Glutamatergic neuron (in vitro differentiated cells): ENCODE results near the gene SLC22A31. TPM values are rescaled to one million over a fixed set of nuclear protein-coding genes. Genes with fewer than 3 reads are reported as not detected.
"Not testable (repeated sequence)": the region's sequence is repeated elsewhere in the genome, so short reads cannot be mapped to it uniquely, and the experiment has no call there.

Experiments
- DNase-seq: peaks from one replicate; pipeline ENCODE4 v3.0.0; 2022
- H3K27ac Mint-ChIP-seq: one replicate; pipeline ENCODE4 v1.8.0; 2020; ENCODE audit warnings: mild to moderate bottlenecking, mixed read lengths, inconsistent platforms; ENCODE audit not compliant: unreplicated experiment
- H3K27me3 Mint-ChIP-seq: one replicate; pipeline ENCODE4 v1.8.0; 2020; ENCODE audit warnings: mild to moderate bottlenecking, moderate library complexity, mixed read lengths, inconsistent platforms; ENCODE audit not compliant: unreplicated experiment
- H3K36me3 Mint-ChIP-seq: one replicate; pipeline ENCODE4 v1.8.0; 2020; ENCODE audit warnings: mild to moderate bottlenecking, mixed read lengths, inconsistent platforms; ENCODE audit not compliant: unreplicated experiment
- H3K4me1 Mint-ChIP-seq: one replicate; pipeline ENCODE4 v1.8.0; 2020; ENCODE audit warnings: mild to moderate bottlenecking, low read depth, mixed read lengths, inconsistent platforms; ENCODE audit not compliant: unreplicated experiment
- H3K4me3 Mint-ChIP-seq: one replicate; pipeline ENCODE4 v1.8.0; 2020; ENCODE audit warnings: mild to moderate bottlenecking, mixed read lengths, inconsistent platforms; ENCODE audit not compliant: unreplicated experiment
- H3K9me3 Mint-ChIP-seq: one replicate; pipeline ENCODE4 v1.8.0; 2020; ENCODE audit warnings: mild to moderate bottlenecking, moderate library complexity, mixed read lengths, inconsistent platforms; ENCODE audit not compliant: unreplicated experiment
- CTCF ChIP-seq: fragments of 200-600 bp; sonication (generic); IDR thresholded peaks from one replicate; pipeline ENCODE4 v1.5.0; 2021; ENCODE audit not compliant: partially characterized antibody, unreplicated experiment
- long read RNA-seq: library from polyadenylated mRNA; unstranded; transcript quantifications from one replicate; pipeline ENCODE4 v2.0.0, GENCODE V29; 2020; ENCODE audit not compliant: unreplicated experiment
- total RNA-seq: library from RNA; stranded (reverse); fragmentation: NEBNext Ultra II Directional; extraction: Animal tissue kit (Norgen Biotek cat#: 25700); gene quantifications from one replicate; pipeline ENCODE4 v1.2.1, GENCODE V29; 2021; ENCODE audit not compliant: unreplicated experiment

The SLC22A31 gene
- 3.9 TPM for total RNA-seq
- long read RNA-seq, partial matches to known transcripts: 0 of 1 reads
- long read RNA-seq, other reads (novel, unspliced or antisense): 1 of 1 reads

- peak; percentile 34 for DNase-seq
- Mint-ChIP-seq H3K27me3 (peaks cover 20% of the 10 kb centered on the region), H3K27ac (no peak within 1 kb of the TSS), H3K4me3 (peak within 1 kb of the TSS; percentile 28), H3K9me3 (peaks cover 11% of the 10 kb centered on the region), H3K36me3 (peaks cover 12% of the 10 kb centered on the region), H3K4me1 (no peaks in the 10 kb centered on the region)
- no peak for TF ChIP-seq CTCF
Observed at GRCh38 chr16:89200124-89200849, at the start of gene SLC22A31. Gene SLC22A31, minus strand, starts transcription at chr16:89200537. Its CDS starts 36 bp downstream, at chr16:89200501.

- peaks cover 13% of the 10 kb centered on the region for H3K9me3 Mint-ChIP-seq
- H3K27ac Mint-ChIP-seq: no peak overlapping the region
- DNase-seq: no peak
- H3K27me3 Mint-ChIP-seq: peaks cover 7% of the 10 kb centered on the region
- H3K4me3 Mint-ChIP-seq: peak overlapping the region; percentile 49
- TF ChIP-seq CTCF: no peak
- peaks cover 13% of the 10 kb centered on the region for H3K36me3 Mint-ChIP-seq
- no peaks in the 10 kb centered on the region for H3K4me1 Mint-ChIP-seq
Observed at GRCh38 chr16:89248196-89248982, 48.1 kb upstream of the SLC22A31 start.

GRCh38 chr16:89247734-89248075, 47.4 kb upstream of the SLC22A31 start:
- Mint-ChIP-seq H3K36me3 (peaks cover 13% of the 10 kb centered on the region), H3K9me3 (peaks cover 15% of the 10 kb centered on the region), H3K4me3 (peak overlapping the region; percentile 49)
- H3K27me3 Mint-ChIP-seq, H3K27ac Mint-ChIP-seq, H3K4me1 Mint-ChIP-seq, DNase-seq: not testable (repeated sequence)

- Mint-ChIP-seq H3K36me3 (peaks cover 13% of the 10 kb centered on the region), H3K27ac (no peak overlapping the region), H3K4me3 (peak overlapping the region; percentile 78), H3K27me3 (peaks cover 7% of the 10 kb centered on the region), H3K9me3 (peaks cover 15% of the 10 kb centered on the region), H3K4me1 (no peaks in the 10 kb centered on the region)
- peak; percentile 94 for DNase-seq
- no peak for TF ChIP-seq CTCF
Observed at GRCh38 chr16:89246903-89247733, 46.8 kb upstream of the SLC22A31 start.

GRCh38 chr16:89246383-89246902, 46.1 kb upstream of the SLC22A31 start:
- TF ChIP-seq CTCF: no peak
- DNase-seq: no peak
- Mint-ChIP-seq H3K27me3 (peaks cover 7% of the 10 kb centered on the region), H3K27ac (peak overlapping the region; percentile 7), H3K4me1 (no peaks in the 10 kb centered on the region), H3K4me3 (peak overlapping the region; percentile 78), H3K9me3 (peaks cover 12% of the 10 kb centered on the region), H3K36me3 (peaks cover 9% of the 10 kb centered on the region)
